AG04450 (cell line): ENCODE measurements around the gene LRRC8D. TPM values are rescaled to one million over a fixed set of nuclear protein-coding genes. Genes with fewer than 3 reads are reported as not detected.

Experiments used
- CTCF ChIA-PET: fragments of 300-600, 350-600 bp; formaldehyde crosslinking; extraction: SDS; loops from one replicate; lab custom pipeline; 2022; ENCODE audit warnings: antibody characterized with exemption, inconsistent platforms; lab: Charles Lee
- POLR2A ChIA-PET: fragments of 350-600 bp; formaldehyde crosslinking; extraction: SDS; loops from one replicate; lab custom pipeline; 2021; ENCODE audit warnings: antibody characterized with exemption, inconsistent platforms; lab: Yijun Ruan, JAX
- DNase-seq: peaks from one replicate; pipeline ENCODE4 v3.0.0-alpha.2; 2011; ENCODE audit warnings: low read depth, low spot score
- H3K27ac ChIP-seq: one replicate; pipeline ENCODE4 v1.5.1; 2012; ENCODE audit warnings: low read depth, low read length, control low read depth
- H3K27me3 ChIP-seq: one replicate; pipeline ENCODE4 v1.6.0; 2012; ENCODE audit warnings: low read length; ENCODE audit not compliant: control insufficient read depth, insufficient read depth
- H3K4me3 ChIP-seq: 2 replicates; pipeline ENCODE4 v1.5.1; 2011; ENCODE audit warnings: mild to moderate bottlenecking, low read depth, low read length, control low read depth
- H3K9me3 ChIP-seq: 2 replicates; pipeline ENCODE4 v1.5.1; 2012; ENCODE audit warnings: low read length; ENCODE audit not compliant: control insufficient read depth, insufficient read depth
- polyA plus RNA-seq: library from polyadenylated mRNA; depleted of rRNA; stranded (reverse); fragments of >200 nt; gene quantifications from 2 replicates; pipeline ENCODE4 v1.2.3, GENCODE V29; 2011
- TF ChIP-seq, protein P1 (sequence below): IDR thresholded peaks from 2 replicates; pipeline ENCODE4 v1.5.1; 2011; ENCODE audit warnings: low read depth, low read length, control low read depth, inconsistent platforms

Gene LRRC8D
- polyA plus RNA-seq, 1 experiment: 48.7 TPM

DNA sequence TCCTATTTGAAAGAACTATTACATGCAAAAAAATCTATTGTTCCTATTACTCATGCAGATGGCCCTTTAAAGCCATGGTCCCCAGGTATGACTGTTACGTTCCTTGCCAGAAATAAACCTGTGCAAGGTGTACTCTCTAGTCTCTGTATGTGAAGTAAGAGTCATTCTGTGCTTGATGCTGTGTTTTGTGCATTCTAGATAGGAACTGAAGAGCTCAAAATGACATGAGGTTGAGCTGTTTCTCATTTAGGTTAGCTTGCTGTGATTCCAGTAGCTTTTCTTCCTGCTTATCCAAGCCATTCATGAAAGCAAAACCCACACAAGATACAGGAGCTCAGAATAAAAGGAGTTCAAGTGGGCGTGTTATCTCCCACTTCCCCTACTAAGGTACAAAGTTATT is 109.7 kb downstream of the LRRC8D start:
- no peaks in the 10 kb centered on the region for H3K9me3 ChIP-seq
- H3K27ac ChIP-seq: no peak overlapping the region
- no peak overlapping the region for H3K4me3 ChIP-seq
- no peaks in the 10 kb centered on the region for H3K27me3 ChIP-seq
- TF ChIP-seq, protein P1, sequence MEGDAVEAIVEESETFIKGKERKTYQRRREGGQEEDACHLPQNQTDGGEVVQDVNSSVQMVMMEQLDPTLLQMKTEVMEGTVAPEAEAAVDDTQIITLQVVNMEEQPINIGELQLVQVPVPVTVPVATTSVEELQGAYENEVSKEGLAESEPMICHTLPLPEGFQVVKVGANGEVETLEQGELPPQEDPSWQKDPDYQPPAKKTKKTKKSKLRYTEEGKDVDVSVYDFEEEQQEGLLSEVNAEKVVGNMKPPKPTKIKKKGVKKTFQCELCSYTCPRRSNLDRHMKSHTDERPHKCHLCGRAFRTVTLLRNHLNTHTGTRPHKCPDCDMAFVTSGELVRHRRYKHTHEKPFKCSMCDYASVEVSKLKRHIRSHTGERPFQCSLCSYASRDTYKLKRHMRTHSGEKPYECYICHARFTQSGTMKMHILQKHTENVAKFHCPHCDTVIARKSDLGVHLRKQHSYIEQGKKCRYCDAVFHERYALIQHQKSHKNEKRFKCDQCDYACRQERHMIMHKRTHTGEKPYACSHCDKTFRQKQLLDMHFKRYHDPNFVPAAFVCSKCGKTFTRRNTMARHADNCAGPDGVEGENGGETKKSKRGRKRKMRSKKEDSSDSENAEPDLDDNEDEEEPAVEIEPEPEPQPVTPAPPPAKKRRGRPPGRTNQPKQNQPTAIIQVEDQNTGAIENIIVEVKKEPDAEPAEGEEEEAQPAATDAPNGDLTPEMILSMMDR: no peak
- POLR2A ChIA-PET: no interaction called here
- no peak for DNase-seq
- CTCF ChIA-PET: no interaction called here

DNA sequence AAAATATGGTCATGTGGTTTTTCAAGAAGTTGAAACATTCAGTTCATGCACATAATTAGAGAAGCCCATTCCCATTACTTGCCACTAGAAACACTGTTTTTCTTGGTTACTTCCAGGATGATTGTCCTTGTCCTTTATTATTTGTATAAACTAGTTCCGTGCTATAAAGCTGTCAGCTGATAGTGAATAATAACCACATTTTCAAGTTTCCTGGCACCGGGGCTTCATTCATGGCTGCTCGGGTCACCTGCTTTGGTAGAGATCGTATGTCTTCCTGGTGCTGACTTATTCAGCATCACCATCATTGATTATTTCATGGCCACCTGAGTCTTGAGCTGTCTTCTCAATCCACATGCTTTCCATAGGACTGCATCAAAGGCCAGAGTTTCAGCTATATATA is 111.1 kb downstream of the LRRC8D start:
- TF ChIP-seq, protein P1: no peak
- no peak for DNase-seq
- ChIA-PET POLR2A (no interaction called here), CTCF (interaction anchor here (1.0 kb wide), 1 partner anchor 12 kb away, joined by 4 read pairs; no protein-coding TSS in a partner anchor)
- Histone ChIP-seq H3K4me3 (no peak overlapping the region), H3K27ac (no peak overlapping the region), H3K9me3 (no peaks in the 10 kb centered on the region), H3K27me3 (no peaks in the 10 kb centered on the region)

DNA sequence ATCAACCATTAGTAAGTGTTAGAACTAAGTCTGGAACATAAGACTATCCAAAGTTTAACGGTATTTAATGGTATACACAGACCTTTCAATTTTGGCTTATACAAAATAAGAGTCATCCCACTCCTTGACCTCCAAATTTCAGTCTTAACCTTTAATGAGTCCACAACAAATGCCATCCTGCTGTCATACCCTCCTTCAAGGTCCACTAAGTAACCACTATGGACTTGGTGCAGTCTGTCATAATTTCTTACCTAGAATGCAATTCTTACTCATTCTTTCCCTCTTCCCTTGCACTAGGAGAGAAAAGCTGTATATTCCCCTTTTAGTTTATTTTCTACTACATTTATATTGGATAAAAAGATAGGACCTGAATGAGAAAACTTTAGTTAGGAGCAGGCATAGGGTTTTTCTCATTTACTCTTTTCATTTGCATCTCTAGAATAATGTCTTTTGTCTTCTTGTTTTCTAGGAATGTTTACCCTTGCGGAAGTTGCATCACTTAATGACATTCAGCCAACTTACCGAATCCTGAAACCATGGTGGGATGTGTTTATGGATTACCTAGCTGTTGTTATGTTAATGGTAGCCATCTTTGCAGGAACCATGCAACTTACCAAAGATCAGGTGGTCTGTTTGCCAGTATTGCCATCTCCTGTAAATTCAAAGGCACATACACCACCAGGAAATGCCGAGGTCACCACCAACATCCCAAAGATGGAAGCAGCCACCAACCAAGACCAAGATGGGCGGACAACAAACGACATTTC is 111.9 kb downstream of the LRRC8D start:
- POLR2A ChIA-PET: no interaction called here
- no peaks in the 10 kb centered on the region for H3K9me3 ChIP-seq
- no peaks in the 10 kb centered on the region for H3K27me3 ChIP-seq
- CTCF ChIA-PET: no interaction called here
- DNase-seq: no peak
- H3K27ac ChIP-seq: no peak overlapping the region
- TF ChIP-seq, protein P1: no peak
- H3K4me3 ChIP-seq: no peak overlapping the region

DNA sequence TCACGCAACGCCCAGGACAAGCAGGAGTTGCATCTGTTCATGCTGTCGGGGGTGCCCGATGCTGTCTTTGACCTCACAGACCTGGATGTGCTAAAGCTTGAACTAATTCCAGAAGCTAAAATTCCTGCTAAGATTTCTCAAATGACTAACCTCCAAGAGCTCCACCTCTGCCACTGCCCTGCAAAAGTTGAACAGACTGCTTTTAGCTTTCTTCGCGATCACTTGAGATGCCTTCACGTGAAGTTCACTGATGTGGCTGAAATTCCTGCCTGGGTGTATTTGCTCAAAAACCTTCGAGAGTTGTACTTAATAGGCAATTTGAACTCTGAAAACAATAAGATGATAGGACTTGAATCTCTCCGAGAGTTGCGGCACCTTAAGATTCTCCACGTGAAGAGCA is 113.6 kb downstream of the LRRC8D start:
- no peak overlapping the region for H3K27ac ChIP-seq
- POLR2A ChIA-PET: no interaction called here
- no peak for DNase-seq
- CTCF ChIA-PET: interaction anchor here (0.5 kb wide), 1 partner anchor 414 kb away, joined by 6 read pairs; no protein-coding TSS in a partner anchor
- no peaks in the 10 kb centered on the region for H3K9me3 ChIP-seq
- H3K27me3 ChIP-seq: no peaks in the 10 kb centered on the region
- H3K4me3 ChIP-seq: no peak overlapping the region
- TF ChIP-seq, protein P1: no peak

DNA sequence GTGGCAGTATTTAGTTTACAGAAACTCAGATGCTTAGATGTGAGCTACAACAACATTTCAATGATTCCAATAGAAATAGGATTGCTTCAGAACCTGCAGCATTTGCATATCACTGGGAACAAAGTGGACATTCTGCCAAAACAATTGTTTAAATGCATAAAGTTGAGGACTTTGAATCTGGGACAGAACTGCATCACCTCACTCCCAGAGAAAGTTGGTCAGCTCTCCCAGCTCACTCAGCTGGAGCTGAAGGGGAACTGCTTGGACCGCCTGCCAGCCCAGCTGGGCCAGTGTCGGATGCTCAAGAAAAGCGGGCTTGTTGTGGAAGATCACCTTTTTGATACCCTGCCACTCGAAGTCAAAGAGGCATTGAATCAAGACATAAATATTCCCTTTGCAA is 114.4 kb downstream of the LRRC8D start:
- no peaks in the 10 kb centered on the region for H3K9me3 ChIP-seq
- no peak overlapping the region for H3K27ac ChIP-seq
- TF ChIP-seq, protein P1: no peak
- no peak overlapping the region for H3K4me3 ChIP-seq
- POLR2A ChIA-PET: interaction anchor here (0.6 kb wide), 1 partner anchor 102 kb away, joined by 3 read pairs; no protein-coding TSS in a partner anchor
- DNase-seq: no peak
- CTCF ChIA-PET: no interaction called here
- no peaks in the 10 kb centered on the region for H3K27me3 ChIP-seq
